Ishikawa (cell line): ENCODE results near the gene SH3PXD2A.
A peak's percentile ranks its signal among the peaks of the same experiment; 100 is the strongest.

Experiments used
- CEBPB ChIP-seq: IDR thresholded peaks from 2 replicates; pipeline ENCODE4 v1.6.1; 2012
- CREB1 ChIP-seq: IDR thresholded peaks from 2 replicates; pipeline ENCODE4 v1.6.1; 2012; ENCODE audit warnings: low read depth
- EGR1 ChIP-seq: IDR thresholded peaks from 2 replicates; pipeline ENCODE4 v1.6.1; 2012
- EP300 ChIP-seq: IDR thresholded peaks from 2 replicates; pipeline ENCODE4 v1.6.1; 2012; ENCODE audit warnings: borderline replicate concordance
- MAX ChIP-seq: IDR thresholded peaks from 2 replicates; pipeline ENCODE4 v1.6.1; 2012
- NFIC ChIP-seq: IDR thresholded peaks from 2 replicates; pipeline ENCODE4 v1.6.1; 2012
- RAD21 ChIP-seq: IDR thresholded peaks from 2 replicates; pipeline ENCODE4 v1.6.1; 2012; ENCODE audit warnings: low read depth
- REST ChIP-seq: IDR thresholded peaks from 2 replicates; pipeline ENCODE4 v1.6.1; 2012; ENCODE audit warnings: low read depth, mild to moderate bottlenecking
- TAF1 ChIP-seq: IDR thresholded peaks from 2 replicates; pipeline ENCODE4 v1.6.1; 2012; ENCODE audit warnings: low read depth, mild to moderate bottlenecking
- TEAD4 ChIP-seq: IDR thresholded peaks from 2 replicates; pipeline ENCODE4 v1.6.1; 2012
- USF1 ChIP-seq: IDR thresholded peaks from 2 replicates; pipeline ENCODE4 v1.6.1; 2012
- YY1 ChIP-seq: IDR thresholded peaks from 2 replicates; pipeline ENCODE4 v1.6.1; 2012; ENCODE audit warnings: low read depth
- ZBTB7A ChIP-seq: IDR thresholded peaks from 2 replicates; pipeline ENCODE4 v1.6.1; 2012; ENCODE audit warnings: low read depth

- no peak for TF ChIP-seq TAF1
- TF ChIP-seq EP300 = no peak; the same call in 1 of the 2 replicates
- no peak for TF ChIP-seq CREB1
- TF ChIP-seq REST = no peak
- no peak for TF ChIP-seq CEBPB
- no peak for TF ChIP-seq RAD21
- TF ChIP-seq MAX = no peak; the same call in none of the 2 replicates
- 0 out of 2 replicates have a peak, but pooled peaks have one; percentile 9 for TF ChIP-seq NFIC
- TF ChIP-seq YY1 = no peak
- peak; percentile 80 for TF ChIP-seq ZBTB7A
- no peak for TF ChIP-seq EGR1
- no peak for TF ChIP-seq USF1
- no peak for TF ChIP-seq TEAD4
These were observed 162.9 kb downstream of the SH3PXD2A start for GRCh38 chr10:103692436-103692951.
